GM12874 (cell line): Measurements from ENCODE around the gene TCEA3.

Source experiments
- CTCF ChIP-seq: IDR thresholded peaks from 2 replicates; pipeline ENCODE4 v1.5.1; 2011; ENCODE audit warnings: low read depth, mild to moderate bottlenecking, control low read depth, low read length, moderate library complexity; ENCODE audit not compliant: insufficient read depth

TCEA3 gene

DNA sequence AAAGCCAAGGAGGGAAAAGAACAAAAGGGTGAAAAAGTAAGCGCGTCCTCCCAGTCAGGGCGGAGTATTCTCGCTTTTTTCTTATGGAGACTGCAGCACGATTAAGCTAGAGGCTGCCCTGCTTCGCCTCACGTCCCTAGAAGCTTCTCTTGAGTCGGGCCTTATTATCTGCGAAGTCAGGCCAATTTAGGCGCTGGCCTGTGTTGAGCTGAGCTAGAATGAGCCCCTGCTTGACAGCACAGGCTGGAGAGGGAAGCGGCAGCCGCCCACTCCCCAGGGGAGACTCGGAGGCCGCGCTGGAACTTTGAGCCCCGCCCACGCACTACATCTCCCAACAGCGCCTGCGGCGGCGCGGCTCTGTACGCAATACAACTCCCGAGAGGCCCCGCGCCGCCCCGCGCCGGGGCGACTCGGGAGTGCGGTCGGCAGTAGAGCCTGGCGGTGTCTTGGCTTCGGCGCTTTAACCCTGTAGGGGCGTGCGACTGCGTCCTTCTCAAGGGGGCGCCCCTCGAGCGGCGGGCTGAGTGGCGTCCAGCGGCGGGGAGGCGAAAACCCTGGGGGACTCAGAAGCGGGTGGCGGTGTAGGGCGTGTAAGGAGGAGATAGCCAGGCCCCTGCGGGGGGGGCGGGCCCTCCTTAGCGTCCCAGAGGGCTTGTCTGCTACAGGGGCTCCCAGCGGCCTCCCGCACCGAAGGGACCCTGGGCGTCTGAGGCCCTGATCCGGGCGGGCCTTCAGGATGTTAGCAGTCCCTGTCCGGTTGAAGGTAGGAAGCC lies 55.8 kb downstream of the TCEA3 start:
- TF ChIP-seq CTCF, result peak; percentile 24; the same call in 1 of the 2 replicates

DNA sequence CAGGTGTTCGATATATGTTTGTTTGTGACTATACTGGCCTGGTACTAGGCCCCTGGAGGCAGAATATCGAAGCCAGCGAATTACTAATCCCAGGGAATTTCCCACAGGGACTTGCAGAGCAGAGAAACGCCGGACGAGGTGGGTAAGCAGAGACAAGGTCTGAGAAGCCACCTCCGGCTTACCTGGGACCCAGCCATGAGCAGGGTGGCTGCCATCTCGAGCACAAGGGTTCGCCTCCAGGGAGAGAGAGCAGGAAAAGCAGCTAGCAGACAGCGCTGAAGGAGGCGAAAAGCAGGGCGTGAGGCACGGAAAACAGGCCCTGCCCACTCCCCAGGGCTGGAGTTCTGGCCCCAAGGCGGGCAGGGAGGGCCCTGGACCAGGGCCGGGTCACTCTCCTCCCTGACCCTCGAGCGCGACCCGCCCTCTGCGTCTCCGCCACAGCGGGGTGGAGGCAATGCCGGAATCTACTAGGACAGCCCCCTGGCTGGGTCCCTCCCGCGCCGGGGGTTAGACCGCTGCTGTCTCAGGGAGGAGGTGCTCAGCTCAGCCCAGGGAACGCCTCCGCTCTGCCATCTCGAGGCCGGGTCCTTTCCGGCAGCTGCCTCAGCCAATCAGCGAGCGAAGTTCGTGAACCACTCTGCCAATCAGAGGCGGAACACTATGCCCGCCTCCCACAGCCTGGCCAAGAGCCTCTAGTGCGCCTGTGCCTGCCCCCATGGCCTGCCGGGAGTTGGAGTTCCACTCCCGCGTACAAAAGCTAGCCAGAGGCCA lies 56.6 kb downstream of the TCEA3 start:
- no peak for TF ChIP-seq CTCF

GRCh38 chr1:23367451-23367790 lies 57.1 kb downstream of the TCEA3 start:
- TF ChIP-seq CTCF, result no peak

GRCh38 chr1:23366598-23366997 lies 58.0 kb downstream of the TCEA3 start:
- no peak for TF ChIP-seq CTCF

GRCh38 chr1:23366146-23366545 lies 58.4 kb downstream of the TCEA3 start:
- no peak for TF ChIP-seq CTCF

- TF ChIP-seq CTCF, result no peak
These were observed 62.3 kb downstream of the TCEA3 start for GRCh38 chr1:23362218-23362713.

DNA sequence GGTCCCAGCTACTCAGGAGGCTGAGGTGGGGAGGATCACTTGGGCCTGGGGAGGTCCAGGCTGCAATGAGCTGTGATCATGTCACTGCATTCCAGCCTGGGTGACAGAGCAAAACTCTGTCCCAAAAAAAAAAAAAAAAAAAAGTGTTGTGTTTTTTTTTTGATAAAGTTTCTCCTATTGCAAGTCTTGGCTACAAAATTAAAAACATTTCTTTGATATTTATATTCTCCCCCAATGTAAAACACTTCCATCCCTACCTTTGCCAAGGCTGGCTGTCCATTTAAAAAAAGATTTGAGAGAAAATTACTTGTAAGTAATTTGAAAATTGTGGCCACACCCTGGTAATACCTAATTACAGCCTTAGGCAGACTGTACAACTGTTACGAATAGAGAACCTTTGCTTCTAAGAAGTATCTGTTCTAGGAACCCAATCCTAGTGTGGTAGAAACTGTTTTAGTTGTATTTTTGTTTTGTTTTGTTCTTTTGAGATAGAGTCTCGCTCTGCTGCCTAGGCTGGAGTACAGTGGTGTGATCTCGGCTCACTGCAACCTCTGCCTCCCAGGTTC lies 66.2 kb downstream of the TCEA3 start:
- no peak for TF ChIP-seq CTCF
